NAMALWA (cell line): ENCODE data around the gene MYO1B.
"Not testable (repeated sequence)": the region's sequence is repeated elsewhere in the genome, so short reads cannot be mapped to it uniquely, and the experiment has no call there.

ENCODE experiments used
- DNase-seq: peaks from one replicate; pipeline ENCODE4 v3.0.0-alpha.2; 2015; ENCODE audit warnings: low spot score

MYO1B gene

GRCh38 chr2:191405546-191405945, 160.3 kb downstream of the MYO1B start:
- no peak for DNase-seq

GRCh38 chr2:191410646-191411436, 165.6 kb downstream of the MYO1B start:
- DNase-seq = no peak

GRCh38 chr2:191411472-191411871, 166.3 kb downstream of the MYO1B start:
- no peak for DNase-seq

- DNase-seq = no peak
These were observed 167.1 kb downstream of the MYO1B start for GRCh38 chr2:191412353-191412752.

GRCh38 chr2:191415101-191415500, 169.9 kb downstream of the MYO1B start:
- DNase-seq = no peak

GRCh38 chr2:191415858-191416257, 170.7 kb downstream of the MYO1B start:
- DNase-seq = no peak

GRCh38 chr2:191417746-191418145, 172.5 kb downstream of the MYO1B start:
- DNase-seq = no peak

GRCh38 chr2:191421950-191422349, 176.7 kb downstream of the MYO1B start:
- DNase-seq = no peak

GRCh38 chr2:191427031-191427430, 181.8 kb downstream of the MYO1B start:
- no peak for DNase-seq

- DNase-seq = no peak
These were observed 182.9 kb downstream of the MYO1B start for GRCh38 chr2:191428141-191428540.

- DNase-seq = no peak
These were observed 185.3 kb downstream of the MYO1B start for GRCh38 chr2:191430476-191430875.

- no peak for DNase-seq
These were observed 186.9 kb downstream of the MYO1B start for GRCh38 chr2:191432121-191432520.

- peak; percentile 2 for DNase-seq
These were observed 188.9 kb downstream of the MYO1B start for GRCh38 chr2:191434072-191434471.

GRCh38 chr2:191435141-191435540, 189.9 kb downstream of the MYO1B start:
- no peak for DNase-seq

GRCh38 chr2:191436368-191437055, 191.3 kb downstream of the MYO1B start:
- peak; percentile 10 for DNase-seq

- DNase-seq = no peak
These were observed 194.3 kb downstream of the MYO1B start for GRCh38 chr2:191439481-191439880.

- DNase-seq = no peak
These were observed 196.5 kb downstream of the MYO1B start for GRCh38 chr2:191441496-191442214.

GRCh38 chr2:191443446-191443845, 198.2 kb downstream of the MYO1B start:
- no peak for DNase-seq

- DNase-seq = no peak
These were observed 201.7 kb downstream of the MYO1B start for GRCh38 chr2:191446910-191447309.

- no peak for DNase-seq
These were observed 205.9 kb downstream of the MYO1B start for GRCh38 chr2:191451116-191451515.

GRCh38 chr2:191452065-191452464, 206.9 kb downstream of the MYO1B start:
- DNase-seq = no peak

GRCh38 chr2:191453761-191454160, 208.6 kb downstream of the MYO1B start:
- DNase-seq = no peak

- not testable (repeated sequence) for DNase-seq
These were observed 211.3 kb downstream of the MYO1B start for GRCh38 chr2:191456506-191456905.
